OCI-LY3 (cell line): ENCODE results near the gene DELE1.

Experiments
- CTCF ChIP-seq: fragments of 200-600, 300-600 bp; sonication (generic); IDR thresholded peaks from 2 replicates; pipeline ENCODE4 v1.5.1; 2014; ENCODE audit warnings: antibody characterized with exemption, low read length, low read depth
- EZH2phosphoT487 ChIP-seq: fragments of 200-600 bp; shearing (Covaris generic); IDR thresholded peaks from 2 replicates; pipeline ENCODE4 v1.6.1; 2018; ENCODE audit warnings: antibody characterized with exemption, mixed run types, low read depth

- TF ChIP-seq CTCF (no peak), EZH2phosphoT487 (no peak)
Observed at GRCh38 chr5:141879941-141880738, 43.5 kb upstream of the DELE1 start.
